ENCODE data around the gene GPD2. TPM values are rescaled to one million over a fixed set of nuclear protein-coding genes. Genes with fewer than 3 reads are reported as not detected.

Gene GPD2
- total and polyA plus RNA-seq, 2 donors (not counting 1 experiment from before 2014, with no cell fraction given) = 5.1 to 26.8 TPM

DNA sequence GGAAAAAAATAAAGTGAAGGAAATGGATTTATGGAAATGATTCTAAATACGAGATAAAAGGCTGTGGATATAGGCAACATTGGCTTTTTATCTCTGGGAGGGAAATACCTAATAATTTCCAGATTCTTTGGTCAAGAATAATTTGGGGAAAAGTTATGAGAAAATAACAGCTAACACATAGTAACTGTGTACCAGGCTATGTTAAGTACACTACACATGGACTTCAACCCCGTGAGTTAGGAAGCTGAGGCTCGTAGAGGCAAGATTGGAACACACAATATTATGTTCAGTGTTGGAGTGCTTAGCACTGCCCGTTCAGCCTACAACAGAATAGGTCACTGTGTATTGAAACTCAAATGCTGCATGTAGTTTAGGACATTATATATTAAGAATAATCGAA lies 34.3 kb upstream of the GPD2 start:
- ChIA-PET POLR2A (no interaction called here), CTCF (interaction anchor here (0.7 kb wide), 1 partner anchor 36 kb away, joined by 3 read pairs; no protein-coding TSS in a partner anchor)
- H3K79me2 ChIP-seq (ENCODE audit: control insufficient read depth, insufficient read depth, low read length) = no peaks in the 10 kb centered on the region
- H2AFZ ChIP-seq (ENCODE audit: insufficient read depth, low read depth, low read length, poor library complexity, severe bottlenecking) = no peak overlapping the region
- Mint-ChIP-seq H3K27ac (peak overlapping the region; percentile 20), H3K4me1 (peaks cover 22% of the 10 kb centered on the region), H3K9me3 (ENCODE audit: insufficient read depth) (no peaks in the 10 kb centered on the region), H3K4me3 (no peak overlapping the region), H3K27me3 (peaks cover 6% of the 10 kb centered on the region)
- H3K9me3 ChIP-seq (ENCODE audit: control extremely low read depth in 1 of 3, control insufficient read depth in 2 of 3, insufficient read depth in 1 of 3, low read length in 2 of 3) = no peaks in the 10 kb centered on the region
- H3K4me2 ChIP-seq (replicated peaks; ENCODE audit: low read depth, low read length, poor library complexity, severe bottlenecking) = peak overlapping the region; percentile 88
- H3K4me3 ChIP-seq (ENCODE audit: control extremely low read depth in 1 of 5, extremely low read depth in 1 of 5, insufficient read depth in 1 of 5, low read depth in 2 of 5, low read length in 4 of 5) = no peak overlapping the region
- no peak for DNase-seq
- H3K27me3 ChIP-seq (replicated peaks in 1 of 4; ENCODE audit: control extremely low read depth in 1 of 4, control insufficient read depth in 3 of 4, insufficient read depth in 4 of 4, low read length in 3 of 4) = no peaks in the 10 kb centered on the region
- no peak for ATAC-seq (ENCODE audit: low read depth)
- H3K36me3 ChIP-seq (replicated peaks in 1 of 2; ENCODE audit: control extremely low read depth in 1 of 2, control insufficient read depth in 1 of 2, extremely low read depth in 1 of 2, insufficient read depth in 2 of 2, low read length in 1 of 2) = no peaks in the 10 kb centered on the region
- intact Hi-C loops (cut with micrococcal nuclease) = no loop called here
- no CpG with 5 or more reads among the region's 5 CpGs for WGBS (ENCODE audit: insufficient coverage)
- H3K27ac ChIP-seq (ENCODE audit: low read length in 2 of 2) = no peak overlapping the region
- no peak overlapping the region for H3K9ac ChIP-seq (ENCODE audit: low read length)
- H3K4me1 ChIP-seq (ENCODE audit: control insufficient read depth in 2 of 2, insufficient read depth in 2 of 2, low read length in 2 of 2) = peaks cover 10 to 16% of the 10 kb centered on the region in 2 donors
- no peak for TF ChIP-seq EZH2 (IDR thresholded peaks at IDR 0.05; ENCODE audit: borderline replicate concordance, insufficient read depth, low read depth, low read length, poor library complexity, severe bottlenecking)
- no peaks in the 10 kb centered on the region for H4K20me1 ChIP-seq (ENCODE audit: control insufficient read depth, insufficient read depth, low read length, poor library complexity, severe bottlenecking)

DNA sequence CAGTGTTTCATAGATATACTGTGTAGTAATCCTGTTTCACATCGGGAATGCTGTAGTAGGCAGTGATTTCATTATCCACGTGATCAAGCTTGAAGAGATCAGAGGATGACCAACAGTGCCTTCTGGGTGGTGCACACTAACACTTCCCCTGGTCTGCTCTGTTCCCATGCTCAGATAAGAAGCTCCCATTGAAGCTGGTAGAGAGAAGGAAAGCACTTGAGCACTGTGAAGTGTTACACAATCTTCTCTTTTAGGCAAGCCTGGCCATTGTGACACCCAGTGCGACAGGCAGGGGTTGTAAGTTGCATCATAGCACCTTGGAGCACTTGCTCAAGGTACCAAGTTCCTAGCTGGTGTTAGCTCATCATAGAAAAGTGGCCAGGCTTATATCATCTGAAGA lies 30.6 kb upstream of the GPD2 start:
- Histone ChIP-seq H2AFZ (ENCODE audit: insufficient read depth, low read depth, low read length, poor library complexity, severe bottlenecking) (no peak overlapping the region), H4K20me1 (ENCODE audit: control insufficient read depth, insufficient read depth, low read length, poor library complexity, severe bottlenecking) (no peaks in the 10 kb centered on the region), H3K79me2 (ENCODE audit: control insufficient read depth, insufficient read depth, low read length) (no peaks in the 10 kb centered on the region), H3K36me3 (replicated peaks in 1 of 2; ENCODE audit: control extremely low read depth in 1 of 2, control insufficient read depth in 1 of 2, extremely low read depth in 1 of 2, insufficient read depth in 2 of 2, low read length in 1 of 2) (no peaks in the 10 kb centered on the region), H3K4me3 (ENCODE audit: control extremely low read depth in 1 of 5, extremely low read depth in 1 of 5, insufficient read depth in 1 of 5, low read depth in 2 of 5, low read length in 4 of 5) (no peak overlapping the region), H3K27me3 (replicated peaks in 1 of 4; ENCODE audit: control extremely low read depth in 1 of 4, control insufficient read depth in 3 of 4, insufficient read depth in 4 of 4, low read length in 3 of 4) (peaks cover 0 to 7% (median 2%) of the 10 kb centered on the region in 4 experiments), H3K27ac (ENCODE audit: low read length in 2 of 2) (no peak overlapping the region), H3K9me3 (ENCODE audit: control extremely low read depth in 1 of 3, control insufficient read depth in 2 of 3, insufficient read depth in 1 of 3, low read length in 2 of 3) (no peaks in the 10 kb centered on the region), H3K9ac (ENCODE audit: low read length) (no peak overlapping the region), H3K4me1 (ENCODE audit: control insufficient read depth in 2 of 2, insufficient read depth in 2 of 2, low read length in 2 of 2) (peaks cover 5% of the 10 kb centered on the region in 2 donors), H3K4me2 (replicated peaks; ENCODE audit: low read depth, low read length, poor library complexity, severe bottlenecking) (no peak overlapping the region)
- CTCF ChIA-PET = no interaction called here
- Mint-ChIP-seq H3K4me3 (no peak overlapping the region), H3K27ac (no peak overlapping the region), H3K27me3 (peaks cover 5% of the 10 kb centered on the region), H3K4me1 (peaks cover 12% of the 10 kb centered on the region), H3K9me3 (ENCODE audit: insufficient read depth) (no peaks in the 10 kb centered on the region)
- ATAC-seq (ENCODE audit: low read depth) (no peak), DNase-seq (no peak)
- intact Hi-C loops (cut with micrococcal nuclease) = no loop called here
- TF ChIP-seq, protein P1, sequence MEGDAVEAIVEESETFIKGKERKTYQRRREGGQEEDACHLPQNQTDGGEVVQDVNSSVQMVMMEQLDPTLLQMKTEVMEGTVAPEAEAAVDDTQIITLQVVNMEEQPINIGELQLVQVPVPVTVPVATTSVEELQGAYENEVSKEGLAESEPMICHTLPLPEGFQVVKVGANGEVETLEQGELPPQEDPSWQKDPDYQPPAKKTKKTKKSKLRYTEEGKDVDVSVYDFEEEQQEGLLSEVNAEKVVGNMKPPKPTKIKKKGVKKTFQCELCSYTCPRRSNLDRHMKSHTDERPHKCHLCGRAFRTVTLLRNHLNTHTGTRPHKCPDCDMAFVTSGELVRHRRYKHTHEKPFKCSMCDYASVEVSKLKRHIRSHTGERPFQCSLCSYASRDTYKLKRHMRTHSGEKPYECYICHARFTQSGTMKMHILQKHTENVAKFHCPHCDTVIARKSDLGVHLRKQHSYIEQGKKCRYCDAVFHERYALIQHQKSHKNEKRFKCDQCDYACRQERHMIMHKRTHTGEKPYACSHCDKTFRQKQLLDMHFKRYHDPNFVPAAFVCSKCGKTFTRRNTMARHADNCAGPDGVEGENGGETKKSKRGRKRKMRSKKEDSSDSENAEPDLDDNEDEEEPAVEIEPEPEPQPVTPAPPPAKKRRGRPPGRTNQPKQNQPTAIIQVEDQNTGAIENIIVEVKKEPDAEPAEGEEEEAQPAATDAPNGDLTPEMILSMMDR (IDR thresholded peaks at IDR 0.05) = no peak
- no peak for TF ChIP-seq EZH2 (IDR thresholded peaks at IDR 0.05; ENCODE audit: borderline replicate concordance, insufficient read depth, low read depth, low read length, poor library complexity, severe bottlenecking)
- WGBS (ENCODE audit: insufficient coverage) = no CpG with 5 or more reads among the region's 3 CpGs
- POLR2A ChIA-PET = no interaction called here
